ENCODE results near the gene ARHGAP15.

Gene ARHGAP15

GRCh38 chr2:143706354-143706753, 577.1 kb downstream of the ARHGAP15 start:
- TF ChIP-seq CTCF (conservative IDR thresholded peaks at IDR 0.05; ENCODE audit: low read depth), result no peak
- POLR2A ChIA-PET (ENCODE audit: low non-redundant PET), result no interaction called here
- CTCF ChIA-PET, result no interaction called here
- no peak for DNase-seq (ENCODE audit: low spot score)
- H3K27ac ChIP-seq, result no peak overlapping the region

GRCh38 chr2:143708682-143709081, 579.5 kb downstream of the ARHGAP15 start:
- no peak overlapping the region for H3K27ac ChIP-seq
- ChIA-PET POLR2A (ENCODE audit: low non-redundant PET) (no interaction called here), CTCF (no interaction called here)
- TF ChIP-seq CTCF (conservative IDR thresholded peaks at IDR 0.05; ENCODE audit: low read depth), result no peak
- DNase-seq (ENCODE audit: low spot score), result no peak

GRCh38 chr2:143710196-143710595, 581.0 kb downstream of the ARHGAP15 start:
- H3K27ac ChIP-seq, result no peak overlapping the region
- no peak for DNase-seq (ENCODE audit: low spot score)
- POLR2A ChIA-PET (ENCODE audit: low non-redundant PET), result no interaction called here
- CTCF ChIA-PET, result no interaction called here
- TF ChIP-seq CTCF (conservative IDR thresholded peaks at IDR 0.05; ENCODE audit: low read depth), result no peak

- no peak overlapping the region for H3K27ac ChIP-seq
- TF ChIP-seq CTCF (conservative IDR thresholded peaks at IDR 0.05; ENCODE audit: low read depth), result no peak
- no peak for DNase-seq (ENCODE audit: low spot score)
- ChIA-PET POLR2A (ENCODE audit: low non-redundant PET) (no interaction called here), CTCF (no interaction called here)
Observed at GRCh38 chr2:143710879-143711278, 581.7 kb downstream of the ARHGAP15 start.

GRCh38 chr2:143716522-143716921, 587.3 kb downstream of the ARHGAP15 start:
- ChIA-PET POLR2A (ENCODE audit: low non-redundant PET) (no interaction called here), CTCF (interaction anchor here (0.7 kb wide), 1 partner anchor 10 kb away, joined by 3 read pairs; no protein-coding TSS in a partner anchor)
- no peak for DNase-seq (ENCODE audit: low spot score)
- H3K27ac ChIP-seq, result no peak overlapping the region
- no peak for TF ChIP-seq CTCF (conservative IDR thresholded peaks at IDR 0.05; ENCODE audit: low read depth)

GRCh38 chr2:143717053-143717452, 587.8 kb downstream of the ARHGAP15 start:
- DNase-seq (ENCODE audit: low spot score), result no peak
- ChIA-PET POLR2A (ENCODE audit: low non-redundant PET) (no interaction called here), CTCF (no interaction called here)
- H3K27ac ChIP-seq, result no peak overlapping the region
- no peak for TF ChIP-seq CTCF (conservative IDR thresholded peaks at IDR 0.05; ENCODE audit: low read depth)

Data from RWPE1 (cell line).